Stimulated activated CD4-positive, alpha-beta T cell treated with anti-CD3 and anti-CD28 coated beads, TNF-alpha, amount 100 ng/mL, for 1 hour (primary cell): ENCODE results near the gene MRPL50.
"Not testable (repeated sequence)": the region's sequence is repeated elsewhere in the genome, so short reads cannot be mapped to it uniquely, and the experiment has no call there.

Experiments
- DNase-seq, 3 donors: peaks; one replicate each; pipeline ENCODE4 v3.0.0-alpha.2; 2020; ENCODE audit warnings: low read depth in 3 of 3, low spot score in 1 of 3

MRPL50 gene

DNA sequence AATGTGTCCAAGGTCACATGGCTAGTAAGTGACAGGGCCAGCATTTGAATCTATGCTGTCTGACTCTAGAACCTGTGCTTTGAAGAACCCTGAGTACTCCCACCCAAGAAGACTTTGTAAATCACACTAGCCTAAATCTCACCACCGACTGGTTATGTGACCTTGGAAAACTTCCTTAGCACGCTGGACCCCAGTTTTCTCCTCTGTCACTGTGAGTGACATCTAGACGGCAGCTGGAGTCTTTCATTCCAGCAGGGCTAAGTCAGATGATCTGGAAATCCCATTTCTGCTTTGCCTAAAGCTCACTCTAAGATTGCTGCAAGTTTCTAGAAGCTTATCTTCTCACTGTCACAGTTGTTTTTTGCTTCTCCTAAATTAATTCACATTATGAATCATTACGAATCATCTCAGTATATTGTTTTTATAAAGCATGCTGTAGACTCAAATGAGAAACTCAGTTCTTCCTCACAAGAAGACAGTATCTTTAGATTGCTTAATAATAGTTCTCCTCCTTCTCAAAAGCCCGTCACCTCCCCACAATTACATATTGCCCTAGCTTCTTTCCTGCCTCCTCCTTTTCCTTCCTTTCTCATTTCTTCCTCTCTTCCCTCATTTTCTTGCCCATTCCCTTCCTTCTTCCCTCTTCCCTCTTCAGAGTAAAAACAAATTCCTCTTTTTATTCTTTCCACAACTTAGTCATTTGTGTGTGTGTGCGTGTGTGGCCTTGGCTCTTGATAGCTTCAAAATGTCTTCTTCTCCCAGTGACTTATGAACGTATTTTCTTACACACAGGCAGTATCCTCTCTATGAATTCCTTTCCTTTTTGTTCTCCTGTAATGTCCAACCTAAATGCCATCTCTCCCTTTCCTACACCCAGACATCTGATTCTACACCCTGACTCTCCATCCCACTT lies 20.4 kb upstream of the MRPL50 start:
- DNase-seq, result no peak

GRCh38 chr9:101417977-101418376 lies 19.6 kb upstream of the MRPL50 start:
- no peak for DNase-seq

GRCh38 chr9:101417389-101417788 lies 19.0 kb upstream of the MRPL50 start:
- no peak for DNase-seq

DNA sequence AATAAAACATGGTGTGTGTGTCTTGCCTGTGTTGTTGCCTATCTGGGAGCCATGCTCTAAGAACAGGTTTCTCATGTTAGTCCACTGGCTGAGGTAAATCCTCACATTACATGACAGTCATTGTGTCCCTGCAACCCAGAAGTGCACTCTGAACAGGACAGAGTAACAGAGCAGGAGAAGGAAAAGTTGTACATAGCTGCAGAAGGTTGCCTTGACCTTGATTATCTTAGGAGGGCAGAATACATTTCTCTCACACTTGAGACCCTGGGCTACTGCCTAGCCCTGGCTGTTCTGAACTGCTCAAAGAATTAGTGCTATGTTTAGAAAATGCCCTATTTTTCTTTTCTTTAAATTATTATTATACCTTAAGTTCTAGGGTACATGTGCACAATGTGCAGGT lies 17.2 kb upstream of the MRPL50 start:
- no peak for DNase-seq

- no peak for DNase-seq
Measured at GRCh38 chr9:101414839-101415238, 16.4 kb upstream of the MRPL50 start.

GRCh38 chr9:101409079-101409477 lies 10.7 kb upstream of the MRPL50 start:
- no peak for DNase-seq

DNA sequence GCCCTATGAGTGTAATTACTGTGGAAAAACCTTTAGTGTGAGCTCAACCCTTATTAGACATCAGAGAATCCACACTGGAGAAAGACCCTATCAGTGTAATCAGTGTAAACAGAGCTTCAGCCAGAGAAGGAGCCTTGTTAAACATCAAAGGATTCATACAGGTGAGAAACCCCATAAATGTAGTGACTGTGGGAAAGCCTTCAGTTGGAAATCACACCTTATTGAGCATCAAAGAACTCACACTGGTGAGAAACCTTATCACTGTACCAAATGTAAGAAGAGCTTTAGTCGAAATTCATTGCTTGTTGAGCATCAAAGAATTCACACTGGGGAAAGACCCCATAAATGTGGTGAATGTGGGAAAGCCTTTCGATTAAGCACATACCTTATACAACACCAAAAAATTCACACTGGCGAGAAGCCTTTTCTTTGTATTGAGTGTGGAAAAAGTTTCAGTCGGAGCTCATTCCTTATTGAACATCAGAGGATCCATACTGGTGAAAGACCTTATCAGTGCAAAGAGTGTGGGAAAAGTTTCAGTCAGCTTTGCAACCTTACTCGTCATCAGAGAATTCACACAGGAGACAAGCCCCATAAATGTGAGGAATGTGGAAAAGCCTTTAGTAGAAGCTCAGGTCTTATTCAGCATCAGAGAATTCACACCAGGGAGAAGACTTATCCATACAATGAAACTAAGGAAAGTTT lies 10.1 kb upstream of the MRPL50 start:
- DNase-seq, result no peak

GRCh38 chr9:101403516-101404285 lies 5.3 kb upstream of the MRPL50 start:
- DNase-seq, result no peak

DNA sequence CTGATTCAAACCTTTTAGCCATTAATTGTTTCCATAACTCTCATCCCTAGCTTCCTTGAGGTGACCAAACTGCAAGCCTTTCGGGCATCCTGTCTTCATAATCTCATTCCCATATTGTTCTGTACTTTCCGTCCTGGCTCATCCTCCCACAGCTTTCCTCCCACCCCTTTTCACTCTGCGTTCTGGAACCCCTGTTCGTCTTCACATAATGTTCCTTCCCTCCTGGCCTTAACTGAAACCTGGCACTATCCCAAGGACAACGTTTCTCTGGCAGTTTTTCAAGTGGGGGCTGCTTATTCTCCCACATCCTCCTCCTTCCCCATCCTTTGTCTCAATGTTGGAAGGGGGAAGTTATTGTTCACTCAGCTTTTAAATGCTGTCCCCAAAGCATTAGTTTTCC lies 1.7 kb upstream of the MRPL50 start:
- no peak for DNase-seq

DNA sequence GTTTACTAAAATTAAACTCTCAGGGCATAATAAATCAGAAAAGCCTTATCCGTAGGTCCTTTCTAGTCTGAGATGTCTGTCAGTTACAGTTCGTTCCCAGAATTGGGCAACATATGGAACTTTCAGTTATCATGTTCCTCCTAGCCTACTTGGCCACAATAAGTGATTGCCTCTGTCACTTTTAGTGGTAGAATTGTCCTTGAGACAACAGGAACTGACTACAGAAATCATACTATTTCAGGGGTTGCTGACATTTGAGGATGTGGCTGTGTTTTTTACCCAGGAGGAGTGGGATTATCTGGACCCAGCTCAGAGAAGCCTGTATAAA lies 1.2 kb upstream of the MRPL50 start:
- no peak for DNase-seq

DNA sequence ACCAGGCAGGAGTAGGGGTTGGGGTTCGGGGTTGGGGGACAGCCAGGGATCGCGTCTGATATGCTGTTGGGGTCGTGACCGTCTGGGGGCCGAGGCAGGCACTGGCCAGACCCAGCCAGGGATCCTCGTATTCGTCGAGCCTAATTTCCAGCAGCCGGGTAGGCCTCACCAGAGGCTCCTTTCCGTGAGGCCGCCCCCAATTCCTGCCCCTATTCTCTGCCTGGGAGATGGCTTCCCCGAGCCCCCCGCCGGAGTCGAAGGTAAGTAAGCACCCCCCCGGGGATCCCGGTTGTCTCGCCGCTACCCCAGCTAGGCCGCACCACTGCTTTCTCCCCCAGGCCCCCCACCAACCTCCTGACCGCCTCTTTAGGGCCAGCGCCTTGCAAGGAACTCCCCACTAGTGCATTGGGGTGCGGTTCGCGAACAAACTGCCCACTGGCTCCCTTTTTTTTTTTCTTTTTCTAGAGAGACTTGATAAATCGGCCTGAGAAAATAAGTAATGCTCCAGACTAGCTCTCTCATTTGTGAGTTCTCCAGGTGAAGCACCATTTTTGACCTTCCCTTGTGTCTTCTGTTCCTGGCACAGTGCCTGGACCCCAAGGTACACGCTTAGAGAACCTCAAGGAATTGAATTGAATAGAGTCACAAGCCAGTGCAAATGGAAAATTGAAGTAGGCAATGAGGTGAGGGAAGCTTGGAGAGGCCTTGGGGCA lies 668 bp upstream of the MRPL50 start:
- DNase-seq, result no peak

- DNase-seq, result no peak
Measured at GRCh38 chr9:101397746-101398067, 711 bp downstream of the MRPL50 start.

DNA sequence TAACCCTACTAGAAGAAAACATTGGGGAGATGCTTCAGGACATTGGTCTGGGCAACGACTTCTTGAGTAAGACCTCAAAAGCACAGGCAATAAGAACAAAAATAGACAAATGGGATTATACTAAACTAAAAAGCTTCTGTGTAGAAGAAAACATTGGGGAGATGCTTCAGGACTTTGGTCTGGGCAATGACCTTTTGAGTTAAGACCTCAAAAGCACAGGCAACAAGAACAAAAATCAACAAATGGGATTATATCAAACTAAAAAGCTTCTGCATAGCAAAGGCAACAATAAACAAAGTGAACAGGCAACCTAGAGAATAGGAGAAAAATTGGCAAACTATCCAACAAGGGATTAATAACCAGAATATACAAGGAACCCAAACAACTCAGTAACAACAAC lies 3.7 kb downstream of the MRPL50 start:
- DNase-seq, result no peak

DNA sequence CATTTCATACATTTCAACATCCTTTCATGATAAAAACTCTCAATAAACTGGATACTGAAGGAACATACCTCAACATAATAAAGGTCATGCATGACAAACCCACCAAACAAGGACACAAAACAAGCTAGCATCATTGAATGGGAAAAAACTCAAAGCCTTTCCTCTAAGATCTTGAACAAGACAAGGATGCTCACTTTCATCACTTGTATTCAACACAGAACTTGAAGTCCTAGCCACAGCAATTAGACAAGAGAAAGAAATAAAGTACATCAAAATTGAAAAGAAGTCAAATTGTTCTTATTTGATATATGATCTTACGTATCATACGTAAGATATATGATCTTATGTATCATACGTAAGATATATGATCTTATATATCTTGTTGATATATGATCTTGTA lies 5.3 kb downstream of the MRPL50 start:
- DNase-seq, result no peak

DNA sequence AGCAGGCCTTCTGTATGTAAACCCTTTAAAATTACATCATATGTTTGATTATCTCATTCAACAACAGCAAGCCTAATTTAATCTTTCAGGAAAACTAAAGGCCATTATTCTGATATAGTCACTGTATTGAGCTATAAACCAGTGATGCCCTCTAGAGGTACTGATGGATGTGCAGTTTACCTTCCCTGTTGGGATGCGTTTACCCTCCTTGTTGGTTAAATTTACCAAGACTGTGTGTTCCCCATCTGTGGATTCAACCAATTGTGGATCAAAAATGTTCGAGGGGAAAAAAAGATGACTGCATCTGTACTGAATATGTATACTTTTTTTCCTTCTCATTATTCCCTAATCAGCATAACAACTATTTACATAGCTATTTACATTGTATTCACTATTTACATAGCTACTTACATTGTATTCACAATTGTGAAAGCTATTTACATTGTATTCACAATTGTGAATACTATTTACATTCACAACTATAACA lies 9.9 kb downstream of the MRPL50 start:
- DNase-seq, result no peak

DNA sequence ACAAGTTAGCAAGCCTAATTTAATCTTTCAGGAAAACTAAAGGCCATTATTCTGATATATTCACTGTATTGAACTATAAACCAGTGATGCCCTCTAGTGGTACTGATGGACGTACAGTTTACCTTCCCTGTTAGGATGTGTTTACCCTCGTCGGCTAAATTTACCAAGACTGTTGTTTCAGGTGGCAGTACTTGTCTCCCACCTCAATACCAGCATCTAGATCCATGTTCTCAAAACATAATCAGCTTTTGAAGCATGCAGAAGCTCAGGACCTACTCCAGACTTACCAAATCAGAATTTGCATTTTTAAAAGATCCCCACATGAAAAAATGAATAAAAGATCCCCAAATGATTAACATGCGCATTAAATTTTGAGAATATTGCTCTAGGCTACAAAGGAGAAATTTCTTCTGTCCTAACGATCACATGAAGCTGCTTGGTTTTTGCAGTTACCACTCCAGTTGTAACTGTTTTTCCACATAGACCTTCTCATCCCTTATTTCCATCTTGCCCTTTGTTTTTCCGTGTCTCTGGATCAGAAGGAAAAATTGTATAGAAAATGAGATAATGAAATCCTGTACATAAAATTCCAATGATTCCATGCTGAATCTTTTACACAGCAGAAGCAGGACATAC lies 10.4 kb downstream of the MRPL50 start:
- no peak for DNase-seq

- DNase-seq, result not testable (repeated sequence)
Measured at GRCh38 chr9:101384873-101385536, 13.4 kb downstream of the MRPL50 start, which contains the start of gene BAAT. BAAT (minus strand) TSS chr9:101385006; CDS start chr9:101371404, 13,602 bp downstream.

DNA sequence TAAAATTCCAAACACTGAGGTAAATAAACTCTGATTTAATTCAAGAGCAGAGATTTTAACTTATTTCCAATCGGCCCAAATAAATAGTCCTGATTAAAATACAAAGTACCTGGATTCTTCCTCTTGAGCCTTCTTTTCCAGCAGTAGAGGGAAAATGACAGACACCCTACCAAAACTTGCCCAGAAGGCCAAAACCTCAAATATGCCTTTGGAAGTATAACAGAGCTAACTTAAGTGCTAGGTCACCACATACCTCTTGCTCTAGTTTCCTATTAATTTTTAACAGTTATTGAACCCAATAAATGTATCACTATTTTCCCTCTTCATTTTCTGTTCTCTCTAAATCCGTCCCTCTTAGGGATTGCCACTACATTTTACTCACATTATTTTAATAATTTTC lies 15.1 kb downstream of the MRPL50 start:
- no peak for DNase-seq

- no peak for DNase-seq
Measured at GRCh38 chr9:101381833-101382342, 16.5 kb downstream of the MRPL50 start.

- DNase-seq, result no peak
Measured at GRCh38 chr9:101381118-101381517, 17.3 kb downstream of the MRPL50 start.
